K562 (cell line): ENCODE measurements around the gene C1orf56. TPM values are rescaled to one million over a fixed set of nuclear protein-coding genes. Genes with fewer than 3 reads are reported as not detected.

ENCODE experiments used
- ATAC-seq: fragments of 200-7000 bp; cut with Tn5 transposase; 3 replicates; pipeline ENCODE4 v1.9.1; 2020; ENCODE audit warnings: moderate library complexity
- BruUV-seq: library from RNA; stranded (reverse); fragments of 400-500 nt; replicated peaks from 2 replicates; lab custom pipeline; 2021; lab: Mats Ljungman, UMichigan
- CTCF ChIA-PET: fragments of 300-600 bp; formaldehyde crosslinking; extraction: SDS; loops from one replicate; lab custom pipeline; 2021; ENCODE audit warnings: low intra/inter-chr PET ratio; lab: Yijun Ruan, JAX
- POLR2A ChIA-PET: fragments of 300-600, 350-650 bp; sonication (Branson Sonifier 250); formaldehyde crosslinking; extraction: SDS; loops from one replicate; lab custom pipeline; 2021; ENCODE audit warnings: antibody characterized with exemption, inconsistent platforms; lab: Yijun Ruan, JAX
- DNase-seq, 4 experiments: peaks; one replicate each; pipeline versions ENCODE4 v3.0.0 to v3.0.0-alpha.2; 2011 to 2018; ENCODE audit warnings: low spot score in 3 of 4, mixed read lengths in 3 of 4; ENCODE audit errors: extremely low read depth in 1 of 4
- FAIRE-seq: peaks from 2 replicates; lab custom pipeline; 2011; peaks lifted over from hg19 to GRCh38; lab: Jason Lieb, UNC
- H2AFZ ChIP-seq: 2 replicates; pipeline ENCODE4 v1.6.0; 2011; ENCODE audit warnings: low read depth, low read length, control low read depth, inconsistent platforms
- H3K27ac ChIP-seq: fragments of 200-600 bp; 3 replicates; pipeline ENCODE4 v1.8.0; 2011; ENCODE audit warnings: low read depth, mild to moderate bottlenecking, control low read depth, inconsistent platforms, low read length, moderate library complexity, mixed read lengths; ENCODE audit errors: extremely low read depth
- H3K27me3 ChIP-seq, 2 experiments: fragments of 300-600 bp in 1 of 2; 2 replicates in 1 of 2; 3 replicates in 1 of 2; pipeline versions ENCODE4 v1.6.0 to v1.8.0; 2011; ENCODE audit warnings: inconsistent platforms in 2 of 2, low read length in 2 of 2, mild to moderate bottlenecking in 1 of 2, mixed read lengths in 1 of 2, moderate library complexity in 1 of 2; ENCODE audit not compliant: control insufficient read depth in 2 of 2, insufficient read depth in 2 of 2
- H3K36me3 ChIP-seq: fragments of 300-600 bp; 3 replicates; pipeline ENCODE4 v1.8.0; 2011; ENCODE audit warnings: mild to moderate bottlenecking, low read length, inconsistent platforms; ENCODE audit not compliant: control insufficient read depth, insufficient read depth
- H3K4me1 ChIP-seq, 2 experiments: fragments of 200-600 bp in 1 of 2; replicated peaks in 1 of 2; 2 replicates in 1 of 2; 3 replicates in 1 of 2; pipeline versions ENCODE4 v1.5.1 to v1.8.0; 2011; ENCODE audit warnings: inconsistent platforms in 2 of 2, low read length in 2 of 2, mild to moderate bottlenecking in 1 of 2, mixed read lengths in 1 of 2, moderate library complexity in 1 of 2; ENCODE audit not compliant: control insufficient read depth in 2 of 2, insufficient read depth in 2 of 2
- H3K4me2 ChIP-seq: 2 replicates; pipeline ENCODE4 v1.6.1; 2011; ENCODE audit warnings: low read length, control low read depth, inconsistent platforms, mixed read lengths; ENCODE audit not compliant: insufficient read depth
- H3K4me3 ChIP-seq: fragments of 200-600 bp; sonication (generic), shearing (Covaris generic); 2 replicates; pipeline ENCODE4 v1.5.1; 2016; ENCODE audit warnings: control low read depth, inconsistent platforms
- H3K79me2 ChIP-seq: fragments of 200-600 bp; 3 replicates; pipeline ENCODE4 v1.8.0; 2011; ENCODE audit warnings: low read length, inconsistent platforms; ENCODE audit not compliant: control insufficient read depth, insufficient read depth
- H3K9ac ChIP-seq, 2 experiments: 2 replicates each; pipeline versions ENCODE4 v1.6.0 to v1.6.1; 2011; ENCODE audit warnings: low read depth in 2 of 2, low read length in 2 of 2, control low read depth in 1 of 2, inconsistent platforms in 1 of 2, mild to moderate bottlenecking in 1 of 2, mixed read lengths in 1 of 2; ENCODE audit not compliant: insufficient read depth in 1 of 2
- H3K9me1 ChIP-seq: one replicate; pipeline ENCODE4 v1.6.0; 2011; ENCODE audit warnings: inconsistent platforms, mild to moderate bottlenecking, low read length, moderate library complexity; ENCODE audit not compliant: control insufficient read depth, insufficient read depth
- H3K9me3 ChIP-seq: replicated peaks from 2 replicates; pipeline ENCODE4 v1.5.1; 2011; ENCODE audit warnings: low read depth, low read length, inconsistent platforms; ENCODE audit not compliant: control insufficient read depth, insufficient read depth
- H4K20me1 ChIP-seq: replicated peaks from 2 replicates; pipeline ENCODE4 v1.6.1; 2011; ENCODE audit warnings: low read length, inconsistent platforms, mixed read lengths; ENCODE audit not compliant: control insufficient read depth, insufficient read depth
- BCOR ChIP-seq: fragments of 450-650 bp; IDR thresholded peaks from 2 replicates; pipeline ENCODE4 v1.6.1; 2016
- CEBPG ChIP-seq, 3 experiments: fragments of 200-800 bp in 1 of 3; sonication (Bioruptor generic) in 1 of 3; sonication (generic) in 1 of 3; formaldehyde crosslinking in 1 of 3; IDR thresholded peaks in 2 of 3; conservative IDR thresholded peaks in 1 of 3; 2 replicates each; pipeline versions ENCODE4 v1.6.1 to v1.8.0; 2016 to 2022; ENCODE audit warnings: missing compliant biosample characterization in 2 of 3, missing genetic modification characterization in 2 of 3, mild to moderate bottlenecking in 1 of 3, missing genetic modification reagents in 1 of 3
- HDAC6 ChIP-seq: IDR thresholded peaks from 2 replicates; pipeline ENCODE4 v1.6.1; 2012; ENCODE audit warnings: low read depth, mild to moderate bottlenecking, control low read depth, inconsistent platforms, low read length, moderate library complexity
- RBM25 ChIP-seq: fragments of 200-400 bp; formaldehyde crosslinking; IDR thresholded peaks from 2 replicates; pipeline ENCODE4 v1.6.1; 2018; ENCODE audit warnings: low read length, low read depth, moderate library complexity; ENCODE audit not compliant: severe bottlenecking
- ZNF699 ChIP-seq: fragments of 250-450 bp; sonication (Bioruptor Pico); IDR thresholded peaks from 2 replicates; pipeline ENCODE4 v1.8.0; 2021; ENCODE audit warnings: mild to moderate bottlenecking, moderate library complexity; ENCODE audit not compliant: insufficient replicate concordance
- WGBS: fragments of 100-300 bp; shearing (Covaris generic); methylation state at CpG from one replicate; pipeline ENCODE4 v1.1.6; 2016; ENCODE audit warnings: low coverage, mixed read lengths; ENCODE audit not compliant: insufficient coverage; ENCODE audit errors: missing lambda C conversion rate; 5-methylcytosine and 5-hydroxymethylcytosine counted together
- in situ Hi-C: fragments of 300-500 bp; cut with MboI; formaldehyde crosslinking; loops from 4 replicates; pipeline ENCODE4 v1.15.0; 2018; ENCODE audit warnings: inconsistent platforms, mixed read lengths
- intact Hi-C: fragments of 100-400 bp; cut with micrococcal nuclease; formaldehyde crosslinking; loops from 2 replicates; pipeline ENCODE4 v1.14.2; 2022
- polyA plus RNA-seq, 8 experiments: library from polyadenylated mRNA; depleted of rRNA in 4 of 8; stranded (reverse) in 5 of 8; unstranded in 3 of 8; fragments of >200 nt; fragmentation: Nextera tagmentation in 2 of 8; fragmentation: Illumina TruSeq in 1 of 8; extraction: Ambion mirVana in 2 of 8; extraction: Trizol in 1 of 8; gene quantifications; 2 replicates each; pipeline versions ENCODE4 v1.2.1 to v1.2.3, GENCODE V29; 2011 to 2014; ENCODE audit warnings: inconsistent platforms in 1 of 8, missing spikeins in 1 of 8
- total RNA-seq, 7 experiments: library from RNA; depleted of rRNA in 6 of 7; stranded (reverse); fragments of >200 nt in 6 of 7; fragmentation: Illumina TruSeq in 2 of 7; extraction: Trizol in 2 of 7; gene quantifications; 2 replicates each; pipeline versions ENCODE4 v1.2.1 to v1.2.3, GENCODE V29; 2011 to 2021; ENCODE audit warnings: low replicate concordance in 1 of 7
- TF ChIP-seq, protein P1 (sequence below): fragments of 450-650 bp; IDR thresholded peaks from 2 replicates; pipeline ENCODE4 v1.6.1; 2018; ENCODE audit not compliant: partially characterized antibody

The C1orf56 gene
- total and polyA plus RNA-seq, 9 of the 15 experiments (the other 6 are each of a cell fraction or from before 2014, with no cell fraction given): 0.18 to 15.7 (median 1.1) TPM

DNA sequence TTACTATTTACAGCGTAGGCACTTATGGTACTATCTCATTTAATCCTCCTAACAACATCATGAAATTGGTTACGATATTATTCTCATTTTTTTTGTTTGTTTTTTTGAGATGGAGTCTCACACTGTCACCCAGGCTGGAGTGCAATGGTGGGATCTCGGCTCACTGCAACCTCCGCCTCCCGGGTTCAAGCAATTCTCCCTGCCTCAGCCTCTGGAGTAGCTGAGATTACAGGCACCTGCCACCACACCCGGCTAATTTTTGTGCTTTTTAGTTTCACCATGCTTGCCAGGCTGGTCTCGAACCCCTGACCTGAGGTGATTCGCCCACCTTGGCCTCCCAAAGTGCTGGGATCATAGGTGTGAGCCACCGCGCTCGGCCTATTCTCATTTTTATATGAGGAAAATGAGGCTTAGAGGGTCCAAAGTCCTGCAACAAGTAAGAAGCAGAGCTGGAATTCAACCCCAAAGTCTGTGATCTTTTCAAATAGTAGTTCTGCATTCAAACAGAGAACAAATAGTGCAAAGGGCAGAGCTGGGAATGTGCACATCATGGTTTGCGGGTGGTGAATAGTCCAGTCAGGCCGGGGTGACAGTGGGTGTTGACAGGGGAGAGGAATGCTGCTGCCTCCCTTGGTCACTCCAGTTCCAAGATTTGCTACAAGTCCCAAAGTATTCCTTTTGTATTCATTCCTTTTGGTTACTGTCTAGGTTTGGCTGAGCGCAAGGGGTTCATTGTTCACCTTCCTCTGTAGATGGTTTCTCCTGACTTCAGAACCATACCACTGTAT, 34.7 kb upstream of the C1orf56 start:
- WGBS: 83% methylated on average over 14 of the region's 14 CpGs
- Histone ChIP-seq H3K9me1 (no peaks in the 10 kb centered on the region), H3K4me1 (peaks cover 24 to 35% of the 10 kb centered on the region in 2 experiments), H3K4me3 (no peak overlapping the region), H3K27ac (peak overlapping the region; percentile 65; the same call in 2 of the 3 replicates), H3K27me3 (no peaks in the 10 kb centered on the region), H3K9me3 (no peaks in the 10 kb centered on the region), H3K79me2 (peaks cover 48% of the 10 kb centered on the region), H4K20me1 (no peaks in the 10 kb centered on the region), H3K4me2 (peak overlapping the region; percentile 59; the same call in 1 of the 2 replicates), H3K9ac (peak overlapping the region; percentile 21 to 41; a peak in 2 of 4 replicates)
- BruUV-seq: no TSS peak
- intact Hi-C loops: no loop called here
- CTCF ChIA-PET: no interaction called here
- DNase-seq (no peak), ATAC-seq (no peak), FAIRE-seq (no peak)
- POLR2A ChIA-PET: interaction anchor here (1.3 to 1.5 kb wide), 3 partner anchors 10 to 45 kb away, joined by 4 read pairs; no protein-coding TSS in a partner anchor
- in situ Hi-C loops: no loop called here
- TF ChIP-seq HDAC6 (no peak), RBM25 (peak; percentile 7), CEBPG (CRISPR knock-in tag; IDR thresholded peaks at IDR 0.05) (no peak), CEBPG (tag; conservative IDR thresholded peaks at IDR 0.05 in 1 of 2, IDR thresholded peaks at IDR 0.05 in 1 of 2) (no peak), ZNF699 (CRISPR knock-in tag) (no peak), BCOR (peak; percentile 54; the same call in 1 of the 2 replicates)
- TF ChIP-seq, protein P1, sequence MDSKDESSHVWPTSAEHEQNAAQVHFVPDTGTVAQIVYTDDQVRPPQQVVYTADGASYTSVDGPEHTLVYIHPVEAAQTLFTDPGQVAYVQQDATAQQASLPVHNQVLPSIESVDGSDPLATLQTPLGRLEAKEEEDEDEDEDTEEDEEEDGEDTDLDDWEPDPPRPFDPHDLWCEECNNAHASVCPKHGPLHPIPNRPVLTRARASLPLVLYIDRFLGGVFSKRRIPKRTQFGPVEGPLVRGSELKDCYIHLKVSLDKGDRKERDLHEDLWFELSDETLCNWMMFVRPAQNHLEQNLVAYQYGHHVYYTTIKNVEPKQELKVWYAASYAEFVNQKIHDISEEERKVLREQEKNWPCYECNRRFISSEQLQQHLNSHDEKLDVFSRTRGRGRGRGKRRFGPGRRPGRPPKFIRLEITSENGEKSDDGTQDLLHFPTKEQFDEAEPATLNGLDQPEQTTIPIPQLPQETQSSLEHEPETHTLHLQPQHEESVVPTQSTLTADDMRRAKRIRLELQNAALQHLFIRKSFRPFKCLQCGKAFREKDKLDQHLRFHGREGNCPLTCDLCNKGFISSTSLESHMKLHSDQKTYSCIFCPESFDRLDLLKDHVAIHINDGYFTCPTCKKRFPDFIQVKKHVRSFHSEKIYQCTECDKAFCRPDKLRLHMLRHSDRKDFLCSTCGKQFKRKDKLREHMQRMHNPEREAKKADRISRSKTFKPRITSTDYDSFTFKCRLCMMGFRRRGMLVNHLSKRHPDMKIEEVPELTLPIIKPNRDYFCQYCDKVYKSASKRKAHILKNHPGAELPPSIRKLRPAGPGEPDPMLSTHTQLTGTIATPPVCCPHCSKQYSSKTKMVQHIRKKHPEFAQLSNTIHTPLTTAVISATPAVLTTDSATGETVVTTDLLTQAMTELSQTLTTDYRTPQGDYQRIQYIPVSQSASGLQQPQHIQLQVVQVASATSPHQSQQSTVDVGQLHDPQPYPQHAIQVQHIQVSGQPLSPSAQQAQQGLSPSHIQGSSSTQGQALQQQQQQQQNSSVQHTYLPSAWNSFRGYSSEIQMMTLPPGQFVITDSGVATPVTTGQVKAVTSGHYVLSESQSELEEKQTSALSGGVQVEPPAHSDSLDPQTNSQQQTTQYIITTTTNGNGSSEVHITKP: peak; percentile 85
- TF ChIP-seq, all 486 proteins: peak for 3
- Histone ChIP-seq H2AFZ (peak overlapping the region; percentile 53; the same call in 1 of the 2 replicates), H3K36me3 (peaks cover 27% of the 10 kb centered on the region)
